Bronchial epithelial cell (primary cell): ENCODE results near the gene SYNGR4. TPM values are rescaled to one million over a fixed set of nuclear protein-coding genes. Genes with fewer than 3 reads are reported as not detected.
"Not testable (repeated sequence)": the region's sequence is repeated elsewhere in the genome, so short reads cannot be mapped to it uniquely, and the experiment has no call there.

ENCODE experiments used
- DNase-seq: peaks from one replicate; pipeline ENCODE4 v3.0.0-alpha.2; 2010; ENCODE audit warnings: low read depth
- FAIRE-seq: peaks from 2 replicates; lab custom pipeline; 2011; peaks lifted over from hg19 to GRCh38; lab: Jason Lieb, UNC
- H3K27me3 ChIP-seq: 2 replicates; pipeline ENCODE4 v1.5.1; 2011; ENCODE audit warnings: low read length; ENCODE audit not compliant: control insufficient read depth, insufficient read depth
- H3K36me3 ChIP-seq: 2 replicates; pipeline ENCODE4 v1.5.1; 2011; ENCODE audit warnings: low read length; ENCODE audit not compliant: control insufficient read depth, insufficient read depth
- H3K4me3 ChIP-seq: 2 replicates; pipeline ENCODE4 v1.5.1; 2011; ENCODE audit warnings: mild to moderate bottlenecking, low read depth, low read length, control low read depth
- total RNA-seq: library from RNA; depleted of rRNA; stranded (reverse); fragments of >200 nt; gene quantifications from 2 replicates; pipeline ENCODE4 v1.2.1, GENCODE V29; 2014
- TF ChIP-seq, protein P1 (sequence below): IDR thresholded peaks from 2 replicates; pipeline ENCODE4 v1.5.1; 2011; ENCODE audit warnings: mild to moderate bottlenecking, moderate library complexity, low read length, control low read depth, inconsistent platforms; ENCODE audit not compliant: insufficient read depth, severe bottlenecking

The SYNGR4 gene
- total RNA-seq, 1 donor from 2014 or later: not detected

DNA sequence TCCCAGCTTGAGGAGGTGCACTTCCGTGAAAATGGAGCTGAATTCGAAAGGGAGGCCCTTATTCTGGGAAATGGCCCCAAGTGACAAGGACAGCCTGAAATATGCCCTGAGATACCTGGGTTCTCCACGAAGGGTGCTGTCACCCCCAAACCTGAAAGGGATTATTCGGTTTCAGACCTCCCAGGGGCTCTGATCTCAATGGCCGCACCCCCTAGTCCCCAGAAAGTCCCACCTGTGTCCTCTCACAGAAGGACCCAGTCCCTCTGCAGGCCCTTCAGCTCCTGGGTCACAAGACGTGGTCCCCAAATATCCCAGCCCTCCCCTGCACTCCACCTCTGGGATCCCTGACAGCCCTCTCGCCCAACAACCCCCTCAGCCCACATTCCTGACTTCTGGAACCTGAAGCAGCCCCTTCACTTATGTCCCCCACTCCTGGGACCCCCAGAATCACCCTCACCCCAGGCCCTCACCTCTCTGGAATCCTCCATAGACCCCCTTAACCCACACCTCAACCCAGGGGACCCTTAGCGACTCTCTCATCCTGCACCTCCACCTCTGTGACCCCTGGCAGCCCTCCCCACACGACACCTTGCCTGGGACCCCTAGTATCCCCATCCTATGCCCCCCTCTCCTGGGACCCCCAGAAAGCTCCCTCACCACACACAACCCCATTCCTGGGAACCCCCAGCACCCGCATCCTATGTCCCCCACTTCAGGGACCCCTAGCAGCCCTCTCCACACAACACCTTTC is 606 bp downstream of the SYNGR4 start:
- no peak for DNase-seq
- Histone ChIP-seq H3K27me3 (no peaks in the 10 kb centered on the region), H3K4me3 (peak overlapping the region; percentile 51), H3K36me3 (no peaks in the 10 kb centered on the region)
- no peak for FAIRE-seq
- TF ChIP-seq, protein P1, sequence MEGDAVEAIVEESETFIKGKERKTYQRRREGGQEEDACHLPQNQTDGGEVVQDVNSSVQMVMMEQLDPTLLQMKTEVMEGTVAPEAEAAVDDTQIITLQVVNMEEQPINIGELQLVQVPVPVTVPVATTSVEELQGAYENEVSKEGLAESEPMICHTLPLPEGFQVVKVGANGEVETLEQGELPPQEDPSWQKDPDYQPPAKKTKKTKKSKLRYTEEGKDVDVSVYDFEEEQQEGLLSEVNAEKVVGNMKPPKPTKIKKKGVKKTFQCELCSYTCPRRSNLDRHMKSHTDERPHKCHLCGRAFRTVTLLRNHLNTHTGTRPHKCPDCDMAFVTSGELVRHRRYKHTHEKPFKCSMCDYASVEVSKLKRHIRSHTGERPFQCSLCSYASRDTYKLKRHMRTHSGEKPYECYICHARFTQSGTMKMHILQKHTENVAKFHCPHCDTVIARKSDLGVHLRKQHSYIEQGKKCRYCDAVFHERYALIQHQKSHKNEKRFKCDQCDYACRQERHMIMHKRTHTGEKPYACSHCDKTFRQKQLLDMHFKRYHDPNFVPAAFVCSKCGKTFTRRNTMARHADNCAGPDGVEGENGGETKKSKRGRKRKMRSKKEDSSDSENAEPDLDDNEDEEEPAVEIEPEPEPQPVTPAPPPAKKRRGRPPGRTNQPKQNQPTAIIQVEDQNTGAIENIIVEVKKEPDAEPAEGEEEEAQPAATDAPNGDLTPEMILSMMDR: no peak

DNA sequence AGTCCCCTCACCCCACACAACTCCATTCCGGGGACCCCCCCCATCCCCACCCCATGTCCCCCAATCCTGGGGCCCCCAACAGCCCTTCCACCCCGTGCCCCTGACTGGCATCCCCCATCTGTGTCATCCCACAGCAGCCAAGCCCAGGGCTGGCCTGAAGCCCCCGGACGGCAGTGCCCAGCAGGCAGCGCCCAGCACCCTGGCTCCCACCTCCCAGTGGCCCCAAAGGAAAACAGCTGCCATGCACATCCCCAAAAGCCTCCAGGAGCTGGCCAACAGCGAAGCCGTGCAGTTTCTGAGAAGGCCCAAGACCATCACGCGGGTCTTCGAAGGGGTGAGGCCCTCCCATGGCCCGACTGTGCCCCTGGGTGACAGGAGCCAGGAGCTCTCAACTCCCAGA is 1.4 kb downstream of the SYNGR4 start:
- DNase-seq (no peak), FAIRE-seq (no peak)
- Histone ChIP-seq H3K4me3 (no peak overlapping the region), H3K36me3 (no peaks in the 10 kb centered on the region), H3K27me3 (no peaks in the 10 kb centered on the region)
- TF ChIP-seq, protein P1: no peak

DNA sequence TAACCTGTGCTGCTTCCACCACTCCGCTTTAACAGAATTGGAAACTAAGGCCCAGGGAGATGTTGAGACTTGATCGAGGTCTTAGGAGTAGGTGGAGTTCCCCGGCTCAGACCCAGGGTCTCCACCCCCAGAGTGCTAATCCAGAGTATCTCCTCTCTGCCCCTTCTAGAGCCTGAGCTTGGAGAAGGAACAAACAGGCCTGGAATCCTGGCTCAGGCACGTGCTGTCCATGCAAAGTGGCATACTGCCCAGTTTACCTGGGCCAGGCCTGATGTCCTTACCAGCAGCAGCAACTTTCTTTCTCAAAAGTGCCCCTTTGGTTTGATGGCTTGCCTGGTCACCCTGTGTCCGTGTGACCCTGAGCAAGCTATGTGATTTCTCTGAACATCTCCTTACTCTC is 3.7 kb downstream of the SYNGR4 start:
- TF ChIP-seq, protein P1: no peak
- H3K36me3 ChIP-seq: no peaks in the 10 kb centered on the region
- no peak overlapping the region for H3K4me3 ChIP-seq
- H3K27me3 ChIP-seq: no peaks in the 10 kb centered on the region
- FAIRE-seq (no peak), DNase-seq (no peak)

DNA sequence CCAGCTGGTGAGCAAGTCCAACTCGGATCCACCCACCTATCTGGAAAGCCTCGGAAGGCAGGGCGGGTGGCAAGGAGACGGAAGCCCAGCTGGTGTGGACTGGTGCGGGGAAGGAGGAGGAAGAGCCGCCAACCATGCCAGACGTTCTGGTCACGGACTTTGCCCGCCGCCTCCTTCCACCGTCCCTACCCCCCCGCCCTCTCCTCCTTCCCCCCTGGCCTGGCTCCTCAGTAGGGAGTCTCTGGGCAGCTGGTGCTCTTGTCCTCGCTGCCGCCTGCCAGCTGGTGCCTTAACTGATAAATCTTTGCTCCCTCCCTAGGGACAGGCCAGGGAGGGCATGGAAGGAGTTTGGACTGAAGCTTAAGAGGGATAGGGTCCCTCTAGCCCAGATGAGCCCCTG is 4.8 kb downstream of the SYNGR4 start:
- H3K27me3 ChIP-seq: no peaks in the 10 kb centered on the region
- FAIRE-seq (no peak), DNase-seq (no peak)
- no peak overlapping the region for H3K4me3 ChIP-seq
- H3K36me3 ChIP-seq: no peaks in the 10 kb centered on the region
- TF ChIP-seq, protein P1: no peak

DNA sequence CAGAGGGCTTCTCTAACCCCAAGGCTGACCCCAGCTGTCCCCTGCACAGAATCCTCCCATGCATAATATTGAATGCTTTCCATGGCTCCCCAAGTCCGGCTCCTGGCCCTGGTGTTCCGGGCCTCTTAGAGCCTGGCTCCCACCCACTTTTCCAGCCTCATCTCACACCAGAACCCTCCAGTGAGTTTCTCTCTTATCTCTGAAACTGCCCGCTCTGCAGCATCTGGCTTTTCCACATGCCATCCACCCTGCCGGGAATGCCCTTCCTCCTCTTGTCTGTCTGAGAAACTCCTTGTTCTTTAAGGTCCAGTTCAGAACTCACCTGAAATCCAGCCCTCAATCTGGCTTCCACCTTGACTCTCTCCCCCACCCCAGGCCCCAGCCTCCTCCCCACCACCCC is 6.8 kb downstream of the SYNGR4 start:
- no peak for FAIRE-seq
- Histone ChIP-seq H3K27me3 (no peaks in the 10 kb centered on the region), H3K36me3 (no peaks in the 10 kb centered on the region), H3K4me3 (no peak overlapping the region)
- no peak for DNase-seq
- TF ChIP-seq, protein P1: no peak

DNA sequence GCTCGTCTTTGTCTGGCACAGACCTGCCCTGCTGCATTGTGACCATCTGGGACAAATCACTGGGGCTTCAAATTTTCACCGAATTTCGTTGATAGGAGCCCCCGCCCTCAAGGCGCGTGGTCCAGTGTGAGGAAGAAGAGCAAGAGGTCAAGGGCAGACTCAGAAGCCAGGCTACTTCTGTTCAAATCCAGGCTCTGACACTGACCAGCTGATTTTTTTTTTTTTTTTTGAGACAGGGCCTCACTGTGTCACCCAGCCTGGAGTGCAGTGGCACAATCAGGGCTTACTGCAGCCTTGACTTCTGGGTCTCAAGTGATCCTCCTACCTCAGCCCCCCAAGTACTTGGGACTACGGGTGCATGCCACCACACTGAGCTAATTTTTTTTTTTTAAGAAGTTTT is 7.2 kb downstream of the SYNGR4 start:
- DNase-seq (no peak), FAIRE-seq (no peak)
- Histone ChIP-seq H3K27me3 (no peaks in the 10 kb centered on the region), H3K36me3 (no peaks in the 10 kb centered on the region), H3K4me3 (no peak overlapping the region)
- TF ChIP-seq, protein P1: no peak

DNA sequence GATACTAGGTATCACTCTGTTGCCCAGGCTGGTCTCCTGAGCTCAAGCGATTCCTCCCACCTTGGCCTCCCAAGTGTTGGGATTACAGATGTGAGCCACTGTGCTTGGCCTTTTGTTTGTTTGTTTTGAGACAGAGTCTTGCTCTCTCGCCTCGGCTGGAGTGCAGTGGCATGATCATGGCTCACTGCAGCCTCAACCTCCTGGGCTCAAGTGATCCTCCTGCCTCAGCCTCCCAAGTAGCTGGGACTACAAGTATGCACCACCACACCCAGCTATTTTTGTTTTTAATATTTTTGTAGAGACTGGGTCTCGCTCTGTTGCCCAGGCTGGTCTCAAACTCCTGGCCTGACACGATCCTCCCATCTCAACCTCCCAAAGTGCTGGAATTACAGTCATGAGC is 7.6 kb downstream of the SYNGR4 start:
- DNase-seq, H3K27me3 ChIP-seq, FAIRE-seq, H3K36me3 ChIP-seq, H3K4me3 ChIP-seq: not testable (repeated sequence)
